ENCODE results near the gene MYL10.

The MYL10 gene

GRCh38 chr7:101629171-101629570 is at the start of gene MYL10:
Gene MYL10, minus strand, starts transcription at chr7:101629296. Its CDS starts 178 bp downstream, at chr7:101629118.
- DNase-seq (ENCODE audit: low read depth in 2 of 2) = no peak

- DNase-seq (ENCODE audit: low read depth in 2 of 2) = no peak
Measured at GRCh38 chr7:101678658-101679057, 49.6 kb upstream of the MYL10 start.

GRCh38 chr7:101677797-101678479 is 48.8 kb upstream of the MYL10 start:
- DNase-seq (ENCODE audit: low read depth in 2 of 2) = no peak

GRCh38 chr7:101677391-101677790 is 48.3 kb upstream of the MYL10 start:
- no peak for DNase-seq (ENCODE audit: low read depth in 2 of 2)

- no peak for DNase-seq (ENCODE audit: low read depth in 2 of 2)
Measured at GRCh38 chr7:101676956-101677355, 47.9 kb upstream of the MYL10 start.

GRCh38 chr7:101676062-101676598 is 47.0 kb upstream of the MYL10 start:
- no peak for DNase-seq (ENCODE audit: low read depth in 2 of 2)

GRCh38 chr7:101674439-101674838 is 45.3 kb upstream of the MYL10 start:
- DNase-seq (ENCODE audit: low read depth in 2 of 2) = no peak

- no peak for DNase-seq (ENCODE audit: low read depth in 2 of 2)
Measured at GRCh38 chr7:101673951-101674350, 44.9 kb upstream of the MYL10 start.

GRCh38 chr7:101673315-101673714 is 44.2 kb upstream of the MYL10 start:
- DNase-seq (ENCODE audit: low read depth in 2 of 2) = no peak

- no peak for DNase-seq (ENCODE audit: low read depth in 2 of 2)
Measured at GRCh38 chr7:101671371-101672356, 42.6 kb upstream of the MYL10 start.

- no peak for DNase-seq (ENCODE audit: low read depth in 2 of 2)
Measured at GRCh38 chr7:101669307-101669706, 40.2 kb upstream of the MYL10 start.

- no peak for DNase-seq (ENCODE audit: low read depth in 2 of 2)
Measured at GRCh38 chr7:101668726-101669125, 39.6 kb upstream of the MYL10 start.

GRCh38 chr7:101667920-101668319 is 38.8 kb upstream of the MYL10 start:
- DNase-seq (ENCODE audit: low read depth in 2 of 2) = no peak

- DNase-seq (ENCODE audit: low read depth in 2 of 2) = no peak
Measured at GRCh38 chr7:101667399-101667798, 38.3 kb upstream of the MYL10 start.

GRCh38 chr7:101666741-101667140 is 37.6 kb upstream of the MYL10 start:
- DNase-seq (ENCODE audit: low read depth in 2 of 2) = no peak

GRCh38 chr7:101666293-101666692 is 37.2 kb upstream of the MYL10 start:
- no peak for DNase-seq (ENCODE audit: low read depth in 2 of 2)

GRCh38 chr7:101664893-101665471 is 35.9 kb upstream of the MYL10 start:
- no peak for DNase-seq (ENCODE audit: low read depth in 2 of 2)

- DNase-seq (ENCODE audit: low read depth in 2 of 2) = no peak
Measured at GRCh38 chr7:101664436-101664835, 35.3 kb upstream of the MYL10 start.

GRCh38 chr7:101663747-101664146 is 34.7 kb upstream of the MYL10 start:
- DNase-seq (ENCODE audit: low read depth in 2 of 2) = no peak

- no peak for DNase-seq (ENCODE audit: low read depth in 2 of 2)
Measured at GRCh38 chr7:101662447-101662998, 33.4 kb upstream of the MYL10 start.

- DNase-seq (ENCODE audit: low read depth in 2 of 2) = no peak
Measured at GRCh38 chr7:101659706-101660105, 30.6 kb upstream of the MYL10 start.

- DNase-seq (ENCODE audit: low read depth in 2 of 2) = no peak
Measured at GRCh38 chr7:101657171-101657570, 28.1 kb upstream of the MYL10 start.

All from stimulated activated CD8-positive, alpha-beta memory T cell treated with anti-CD3 and anti-CD28 coated beads, Interleukin-15, amount 100 ng/mL, for 4 hours (primary cell).